Smooth muscle cell (in vitro differentiated cells): ENCODE results near the gene OSBPL2. TPM values are rescaled to one million over a fixed set of nuclear protein-coding genes. Genes with fewer than 3 reads are reported as not detected.

Experiments used
- DNase-seq: peaks from one replicate; lab custom pipeline; 2025; ENCODE audit not compliant: unreplicated experiment; lab: John Stamatoyannopoulos, UW
- H2AFZ ChIP-seq: fragments of 200-600 bp; sonication (generic); 2 replicates; pipeline ENCODE4 v1.6.0; 2016; ENCODE audit warnings: antibody characterized with exemption, low read depth, mild to moderate bottlenecking
- H3F3A ChIP-seq: fragments of 200-600 bp; sonication (generic); 2 replicates; pipeline ENCODE4 v1.6.0; 2017; ENCODE audit warnings: antibody characterized with exemption, low read depth
- H3K27ac ChIP-seq: fragments of 200-600 bp; sonication (generic); 2 replicates; pipeline ENCODE4 v1.5.1; 2016; ENCODE audit warnings: low read depth, mild to moderate bottlenecking
- H3K27me3 ChIP-seq: fragments of 200-600 bp; sonication (generic); 2 replicates; pipeline ENCODE4 v1.6.1; 2016; ENCODE audit warnings: low read depth, mild to moderate bottlenecking
- H3K36me3 ChIP-seq: fragments of 200-600 bp; sonication (generic); 2 replicates; pipeline ENCODE4 v1.5.1; 2016; ENCODE audit warnings: low read depth
- H3K4me1 ChIP-seq: fragments of 200-600 bp; sonication (generic); 2 replicates; pipeline ENCODE4 v1.5.1; 2016; ENCODE audit warnings: low read depth
- H3K4me2 ChIP-seq: fragments of 200-600 bp; sonication (generic); 2 replicates; pipeline ENCODE4 v1.6.0; 2016; ENCODE audit warnings: mild to moderate bottlenecking
- H3K4me3 ChIP-seq: fragments of 200-600 bp; sonication (generic); 2 replicates; pipeline ENCODE4 v1.5.1; 2016; ENCODE audit warnings: mild to moderate bottlenecking
- H3K79me2 ChIP-seq: fragments of 200-600 bp; sonication (generic); 2 replicates; pipeline ENCODE4 v1.6.0; 2016; ENCODE audit warnings: low read depth, mild to moderate bottlenecking
- H3K9ac ChIP-seq: fragments of 200-600 bp; sonication (generic); 2 replicates; pipeline ENCODE4 v1.6.0; 2016; ENCODE audit warnings: low read depth
- H3K9me3 ChIP-seq: fragments of 200-600 bp; sonication (generic); replicated peaks from 2 replicates; pipeline ENCODE4 v1.5.1; 2016; ENCODE audit warnings: low read depth
- H4K20me1 ChIP-seq: fragments of 200-600 bp; sonication (generic); 2 replicates; pipeline ENCODE4 v1.6.0; 2016; ENCODE audit warnings: low read depth
- WGBS: methylation state at CpG from one replicate; pipeline ENCODE4 v1.1.7; 2016; ENCODE audit warnings: low lambda C conversion rate; 5-methylcytosine and 5-hydroxymethylcytosine counted together
- polyA plus RNA-seq: library from polyadenylated mRNA; unstranded; fragments of >200 nt; fragmentation: Nextera tagmentation; extraction: Ambion mirVana; gene quantifications from 2 replicates; pipeline ENCODE4 v1.2.1, GENCODE V29; 2016
- total RNA-seq: library from RNA; depleted of rRNA; stranded (reverse); fragments of >200 nt; gene quantifications from 2 replicates; pipeline ENCODE4 v1.2.3, GENCODE V29; 2014
- TF ChIP-seq, protein P1 (sequence below): fragments of 200-600 bp; sonication (generic); IDR thresholded peaks from 2 replicates; pipeline ENCODE4 v1.5.1; 2017; ENCODE audit warnings: borderline replicate concordance, mild to moderate bottlenecking, antibody characterized with exemption; ENCODE audit not compliant: insufficient read depth, poor library complexity, severe bottlenecking

The OSBPL2 gene
- total and polyA plus RNA-seq, 2 experiments from 2014 or later, result 34.3 to 37.0 TPM

GRCh38 chr20:62297449-62298227 is 59.3 kb downstream of the OSBPL2 start:
- no peaks in the 10 kb centered on the region for H3K4me1 ChIP-seq
- H3K4me2 ChIP-seq, result no peak overlapping the region
- 92% methylated on average over 29 of the region's 29 CpGs for WGBS
- no peaks in the 10 kb centered on the region for H3K27me3 ChIP-seq
- no peaks in the 10 kb centered on the region for H4K20me1 ChIP-seq
- TF ChIP-seq, protein P1, sequence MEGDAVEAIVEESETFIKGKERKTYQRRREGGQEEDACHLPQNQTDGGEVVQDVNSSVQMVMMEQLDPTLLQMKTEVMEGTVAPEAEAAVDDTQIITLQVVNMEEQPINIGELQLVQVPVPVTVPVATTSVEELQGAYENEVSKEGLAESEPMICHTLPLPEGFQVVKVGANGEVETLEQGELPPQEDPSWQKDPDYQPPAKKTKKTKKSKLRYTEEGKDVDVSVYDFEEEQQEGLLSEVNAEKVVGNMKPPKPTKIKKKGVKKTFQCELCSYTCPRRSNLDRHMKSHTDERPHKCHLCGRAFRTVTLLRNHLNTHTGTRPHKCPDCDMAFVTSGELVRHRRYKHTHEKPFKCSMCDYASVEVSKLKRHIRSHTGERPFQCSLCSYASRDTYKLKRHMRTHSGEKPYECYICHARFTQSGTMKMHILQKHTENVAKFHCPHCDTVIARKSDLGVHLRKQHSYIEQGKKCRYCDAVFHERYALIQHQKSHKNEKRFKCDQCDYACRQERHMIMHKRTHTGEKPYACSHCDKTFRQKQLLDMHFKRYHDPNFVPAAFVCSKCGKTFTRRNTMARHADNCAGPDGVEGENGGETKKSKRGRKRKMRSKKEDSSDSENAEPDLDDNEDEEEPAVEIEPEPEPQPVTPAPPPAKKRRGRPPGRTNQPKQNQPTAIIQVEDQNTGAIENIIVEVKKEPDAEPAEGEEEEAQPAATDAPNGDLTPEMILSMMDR, result no peak
- H3K79me2 ChIP-seq, result no peaks in the 10 kb centered on the region
- no peaks in the 10 kb centered on the region for H3K9me3 ChIP-seq
- H3K36me3 ChIP-seq, result no peaks in the 10 kb centered on the region
- no peak for DNase-seq
- H2AFZ ChIP-seq, result no peak overlapping the region
- no peak overlapping the region for H3K27ac ChIP-seq
- no peak overlapping the region for H3K4me3 ChIP-seq
- no peak overlapping the region for H3K9ac ChIP-seq
- H3F3A ChIP-seq, result peaks cover 8% of the 10 kb centered on the region

DNA sequence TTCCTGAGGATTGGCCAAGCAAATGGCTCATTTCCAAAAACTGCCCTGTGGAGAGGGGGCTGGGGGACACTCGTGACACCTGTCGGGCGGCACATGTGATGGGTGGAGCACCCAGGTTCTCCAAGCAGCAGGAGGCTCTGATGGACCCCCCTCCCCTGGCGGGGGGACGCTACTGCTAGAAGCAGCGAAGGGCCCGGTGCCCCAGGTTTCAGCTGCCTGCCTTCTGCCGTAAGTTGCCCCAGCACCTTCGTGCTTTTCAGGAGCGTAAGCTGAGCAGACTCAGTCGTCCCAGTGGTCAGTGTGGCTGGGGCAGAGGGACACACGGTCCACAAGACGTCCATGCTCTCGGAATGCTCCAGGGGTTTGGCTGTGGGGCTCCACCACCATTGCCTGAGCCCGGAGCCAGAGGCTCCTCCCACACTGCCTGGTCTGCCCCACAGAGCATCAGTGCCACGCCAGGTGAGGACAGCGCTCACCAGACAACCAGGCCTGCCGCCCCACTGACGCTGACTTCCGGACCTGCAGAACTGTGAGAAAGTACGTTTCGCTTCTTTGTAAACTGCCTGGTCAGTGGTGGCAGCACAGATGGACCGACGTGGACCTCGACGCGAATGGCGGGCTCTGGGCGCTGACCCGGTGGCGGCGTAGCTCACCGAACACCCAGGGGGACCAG is 60.4 kb downstream of the OSBPL2 start:
- Histone ChIP-seq H3K27ac (no peak overlapping the region), H3K4me2 (no peak overlapping the region), H3K27me3 (no peaks in the 10 kb centered on the region), H3K4me1 (peaks cover 3% of the 10 kb centered on the region), H3K9me3 (no peaks in the 10 kb centered on the region), H3K4me3 (no peak overlapping the region), H2AFZ (no peak overlapping the region), H4K20me1 (peaks cover 5% of the 10 kb centered on the region), H3F3A (peaks cover 11% of the 10 kb centered on the region), H3K36me3 (no peaks in the 10 kb centered on the region), H3K9ac (no peak overlapping the region), H3K79me2 (peaks cover 9% of the 10 kb centered on the region)
- DNase-seq, result no peak
- 96% methylated on average over 33 of the region's 33 CpGs for WGBS
- TF ChIP-seq, protein P1, result no peak

- H3K27ac ChIP-seq, result no peak overlapping the region
- no peak overlapping the region for H3K4me2 ChIP-seq
- no peak overlapping the region for H2AFZ ChIP-seq
- 95% methylated on average over 12 of the region's 12 CpGs for WGBS
- DNase-seq, result no peak
- no peak overlapping the region for H3K9ac ChIP-seq
- no peak overlapping the region for H3K4me3 ChIP-seq
- TF ChIP-seq, protein P1, result no peak
- H3K79me2 ChIP-seq, result peaks cover 20% of the 10 kb centered on the region
- peaks cover 14% of the 10 kb centered on the region for H3K4me1 ChIP-seq
- H3K27me3 ChIP-seq, result no peaks in the 10 kb centered on the region
- no peaks in the 10 kb centered on the region for H3K36me3 ChIP-seq
- peaks cover 15% of the 10 kb centered on the region for H4K20me1 ChIP-seq
- peaks cover 11% of the 10 kb centered on the region for H3F3A ChIP-seq
- H3K9me3 ChIP-seq, result no peaks in the 10 kb centered on the region
These were observed 61.4 kb downstream of the OSBPL2 start for GRCh38 chr20:62299666-62300236.
